G401.6 (cell line): Measurements from ENCODE around the gene KNG1.
"Not testable (repeated sequence)": the region's sequence is repeated elsewhere in the genome, so short reads cannot be mapped to it uniquely, and the experiment has no call there.

Source experiments
- FAIRE-seq: peaks from 2 replicates; lab custom pipeline; 2012; peaks lifted over from hg19 to GRCh38; lab: Jason Lieb, UNC

Gene KNG1

DNA sequence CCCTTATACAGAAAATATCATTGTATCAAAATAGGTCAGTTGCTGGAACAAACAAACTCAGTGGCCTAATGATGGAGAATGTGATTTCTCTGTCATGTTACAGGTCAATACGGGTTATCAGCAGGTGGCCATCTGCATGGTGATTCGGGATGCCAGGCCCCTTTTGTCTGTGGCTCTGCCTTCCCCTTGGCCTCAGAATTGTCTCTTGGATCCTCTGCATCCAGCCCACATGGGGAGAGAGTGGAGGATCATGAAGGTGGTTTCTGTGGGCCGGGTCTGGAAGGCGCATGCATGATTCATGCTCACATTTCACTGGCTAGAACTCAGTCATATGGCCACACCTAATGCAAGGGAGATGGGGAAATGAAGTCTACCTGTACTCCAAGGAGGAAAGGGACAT lies 6.5 kb upstream of the KNG1 start:
- FAIRE-seq = not testable (repeated sequence)

DNA sequence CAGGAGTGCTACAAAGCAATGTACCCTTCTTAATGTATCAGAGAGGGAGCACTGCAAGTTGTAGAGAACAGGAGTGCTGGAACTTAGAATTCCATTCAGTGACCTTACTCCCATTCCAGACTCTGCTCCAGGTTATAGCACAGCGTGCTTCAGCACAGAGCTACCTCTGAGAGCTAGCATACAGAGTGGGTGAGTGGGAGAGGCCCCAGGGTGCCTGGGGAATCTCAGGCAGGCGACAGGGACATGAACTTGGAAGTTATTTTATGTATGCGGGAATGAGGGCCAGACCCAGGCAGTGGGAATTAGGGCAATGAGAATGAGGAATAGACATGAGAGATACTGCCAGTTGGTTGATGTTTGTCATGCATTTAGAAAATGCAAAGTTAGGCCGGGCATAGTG lies 3.7 kb upstream of the KNG1 start:
- FAIRE-seq = no peak

DNA sequence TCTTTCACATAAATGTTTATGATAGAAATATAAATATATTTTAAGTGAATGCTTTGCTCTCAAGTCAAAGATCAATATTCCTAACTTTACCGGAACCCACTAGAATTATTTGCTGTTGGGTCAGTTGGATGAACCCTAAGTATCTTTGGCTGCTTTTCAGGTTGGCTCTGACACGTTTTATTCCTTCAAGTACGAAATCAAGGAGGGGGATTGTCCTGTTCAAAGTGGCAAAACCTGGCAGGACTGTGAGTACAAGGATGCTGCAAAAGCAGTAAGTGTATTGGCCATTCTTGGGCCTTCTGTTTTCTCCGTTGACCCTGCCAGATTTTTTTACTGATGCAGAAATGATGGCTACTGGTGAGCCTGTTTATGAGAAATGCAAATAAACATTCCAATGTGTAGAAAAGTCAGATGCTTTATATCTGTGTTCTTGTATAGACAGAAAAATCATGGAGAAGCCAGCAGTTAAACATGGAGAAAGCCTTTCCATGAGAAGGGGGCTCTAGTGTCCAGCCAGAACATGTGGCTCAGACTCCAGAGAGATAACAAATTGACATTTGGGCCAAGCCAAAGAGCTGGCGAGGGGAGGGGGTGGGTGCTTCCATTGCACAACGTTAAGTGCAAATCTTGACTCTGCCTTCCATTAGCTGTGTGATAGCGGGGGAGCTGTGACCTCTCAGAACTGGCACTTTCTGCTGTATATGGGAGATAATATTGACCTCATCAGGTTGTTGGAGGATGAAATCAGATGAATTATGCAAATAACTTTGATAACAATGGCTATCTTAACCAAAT lies 3.0 kb downstream of the KNG1 start:
- no peak for FAIRE-seq

DNA sequence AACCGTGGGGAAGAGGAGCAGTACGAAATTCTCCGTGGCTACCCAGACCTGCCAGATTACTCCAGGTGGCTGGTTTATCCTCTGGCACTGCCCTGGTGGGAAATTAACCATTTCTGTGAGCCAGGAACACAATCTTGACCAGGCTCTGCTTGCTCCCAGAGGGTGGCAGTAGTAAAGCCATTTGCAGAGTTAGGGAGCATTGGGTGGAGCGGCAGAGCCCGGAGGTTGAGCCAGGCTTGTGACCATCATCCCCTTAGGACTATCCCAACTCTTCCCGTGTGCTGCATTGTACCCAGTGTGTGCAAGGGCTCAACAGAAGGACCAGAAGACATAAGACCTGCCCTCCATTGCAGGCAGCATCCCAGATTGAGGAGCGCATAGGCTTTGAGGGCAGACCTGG lies 5.3 kb downstream of the KNG1 start:
- FAIRE-seq = no peak

DNA sequence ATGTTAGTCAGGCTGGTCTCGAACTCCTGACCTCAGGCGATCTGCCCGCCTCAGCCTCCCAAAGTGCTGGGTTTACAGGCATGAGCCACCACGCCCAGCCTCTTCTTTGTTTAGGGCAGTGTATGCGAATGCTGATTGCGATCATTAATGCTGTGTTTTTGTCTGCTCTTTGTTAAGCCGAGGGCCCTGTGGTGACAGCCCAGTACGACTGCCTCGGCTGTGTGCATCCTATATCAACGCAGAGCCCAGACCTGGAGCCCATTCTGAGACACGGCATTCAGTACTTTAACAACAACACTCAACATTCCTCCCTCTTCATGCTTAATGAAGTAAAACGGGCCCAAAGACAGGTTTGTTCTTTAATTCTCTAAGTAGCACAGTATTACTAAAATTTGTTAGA lies 7.8 kb downstream of the KNG1 start:
- FAIRE-seq = no peak

DNA sequence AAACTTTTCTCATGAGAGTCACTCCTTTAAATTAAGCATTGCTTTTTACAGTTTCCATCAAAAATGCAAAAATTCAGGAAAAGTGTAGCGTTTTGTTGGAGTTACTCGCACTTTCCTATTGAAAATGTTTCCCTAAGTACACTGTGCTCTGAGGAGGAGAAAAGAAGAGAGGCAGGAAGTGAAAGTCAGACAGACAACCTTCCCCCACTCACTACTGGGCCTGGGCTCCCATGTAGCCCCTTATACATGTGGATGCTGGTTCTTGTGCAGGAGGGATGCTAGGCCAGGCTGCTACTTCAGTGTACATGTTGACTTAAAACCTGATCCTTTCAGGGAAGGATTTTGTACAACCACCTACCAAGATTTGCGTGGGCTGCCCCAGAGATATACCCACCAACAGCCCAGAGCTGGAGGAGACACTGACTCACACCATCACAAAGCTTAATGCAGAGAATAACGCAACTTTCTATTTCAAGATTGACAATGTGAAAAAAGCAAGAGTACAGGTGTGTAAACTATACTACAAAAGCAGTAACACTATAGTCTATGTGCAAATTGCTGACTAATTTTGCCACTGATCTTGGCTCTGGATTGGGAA lies 15.1 kb downstream of the KNG1 start:
- no peak for FAIRE-seq

DNA sequence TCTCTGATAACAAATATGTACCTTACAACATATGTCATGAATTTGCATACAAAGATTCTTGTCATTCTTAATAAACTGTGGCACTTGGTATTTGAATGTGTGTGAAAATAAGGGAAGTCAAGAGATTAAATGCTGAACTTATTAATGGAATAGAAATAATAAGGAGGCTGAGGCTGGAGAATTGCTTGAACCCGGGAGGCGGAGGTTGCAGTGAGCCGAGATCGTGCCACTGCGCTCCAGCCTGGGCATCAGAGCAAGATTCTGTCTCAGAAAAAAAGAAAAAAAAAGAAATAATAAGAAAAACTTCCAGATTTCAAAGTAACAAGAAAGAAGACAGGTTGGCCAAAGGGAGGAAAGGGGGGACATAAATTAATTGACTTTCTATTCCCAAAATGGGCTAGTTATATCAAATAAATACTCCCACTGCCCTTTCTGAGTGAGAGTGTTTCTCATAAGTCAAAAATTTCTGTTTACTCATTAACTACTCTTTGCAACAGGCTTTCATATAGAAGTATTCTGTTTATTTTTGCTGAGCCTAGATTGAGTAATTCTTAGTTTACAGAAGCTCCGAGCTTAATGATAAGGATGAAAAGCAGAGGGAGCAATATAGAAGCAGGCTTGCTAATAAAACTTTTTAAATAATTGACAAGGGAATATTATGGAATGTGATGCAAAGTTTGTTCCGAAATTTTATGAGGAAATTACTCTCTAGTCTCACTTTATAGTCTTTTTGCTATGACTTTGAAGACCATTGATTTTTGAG lies 25.6 kb downstream of the KNG1 start:
- no peak for FAIRE-seq

DNA sequence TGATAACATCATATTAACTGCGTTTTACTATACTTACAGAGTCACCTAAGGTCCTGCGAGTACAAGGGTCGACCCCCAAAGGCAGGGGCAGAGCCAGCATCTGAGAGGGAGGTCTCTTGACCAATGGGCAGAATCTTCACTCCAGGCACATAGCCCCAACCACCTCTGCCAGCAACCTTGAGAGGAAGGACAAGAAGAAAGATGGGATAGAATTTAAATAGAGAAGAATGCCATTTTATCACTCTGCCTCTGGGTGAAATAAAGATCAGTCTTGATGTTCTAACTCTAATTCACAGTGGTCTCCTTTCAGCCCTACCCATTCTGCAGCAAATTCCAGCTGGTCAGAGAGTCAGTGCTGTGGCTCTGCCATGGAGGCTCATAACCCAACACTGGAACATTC lies 26.5 kb downstream of the KNG1 start:
- FAIRE-seq = no peak

DNA sequence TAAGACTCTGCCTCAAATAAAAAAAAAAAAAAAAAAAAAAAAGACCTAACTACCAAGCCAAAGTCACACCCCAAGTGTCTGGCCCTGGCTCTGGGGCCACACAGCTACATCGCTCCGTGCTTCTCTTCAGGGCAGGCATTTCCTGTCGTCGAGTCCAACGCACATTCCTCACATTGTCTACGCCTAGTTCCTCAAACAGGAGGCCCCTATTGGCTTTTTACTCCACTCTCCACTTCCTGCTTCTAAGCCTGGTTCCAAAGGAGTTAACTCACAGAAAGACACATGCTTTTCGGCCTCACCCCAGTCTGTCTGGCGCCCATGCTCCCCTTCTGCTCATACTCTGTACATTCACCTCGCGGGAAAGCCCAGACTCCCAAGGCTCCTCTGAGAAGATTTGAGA lies 28.8 kb downstream of the KNG1 start:
- FAIRE-seq = no peak

DNA sequence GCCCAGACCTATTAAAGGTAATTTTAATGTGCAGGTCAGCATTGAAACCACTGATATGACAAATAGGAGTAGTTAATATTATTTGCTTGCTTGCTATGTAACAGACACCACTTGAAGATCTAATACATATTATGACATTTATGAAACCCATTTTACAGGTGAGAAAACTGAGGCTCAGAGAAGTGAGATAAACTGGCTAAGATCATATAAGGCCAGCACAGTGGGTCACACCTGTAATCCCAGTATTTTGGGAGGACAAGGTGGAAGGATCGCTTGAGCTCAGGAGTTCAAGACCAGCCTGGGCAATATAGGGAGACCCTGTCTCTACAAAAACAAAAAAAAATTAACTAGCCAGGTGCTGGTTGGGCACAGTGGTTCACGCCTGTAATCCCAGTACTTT lies 33.2 kb downstream of the KNG1 start:
- no peak for FAIRE-seq

DNA sequence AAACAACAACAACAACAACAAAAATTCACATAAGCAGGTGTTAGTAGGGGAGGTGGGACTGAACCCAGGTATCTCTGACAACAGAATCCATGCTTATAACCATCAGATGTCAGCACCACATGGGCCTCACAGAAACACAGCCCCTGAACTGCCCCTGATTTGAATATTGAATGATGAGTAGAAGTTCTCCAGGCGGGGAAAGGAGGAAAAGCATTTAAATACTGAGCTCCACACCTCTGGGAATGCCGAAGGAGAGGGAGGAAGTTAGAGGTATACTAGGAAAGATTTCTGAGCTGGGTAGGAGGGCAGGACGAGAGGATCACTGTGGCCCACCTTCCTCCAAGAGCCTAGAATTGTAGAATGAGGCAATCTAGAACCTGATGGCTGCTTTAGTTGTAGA lies 34.3 kb downstream of the KNG1 start:
- no peak for FAIRE-seq

DNA sequence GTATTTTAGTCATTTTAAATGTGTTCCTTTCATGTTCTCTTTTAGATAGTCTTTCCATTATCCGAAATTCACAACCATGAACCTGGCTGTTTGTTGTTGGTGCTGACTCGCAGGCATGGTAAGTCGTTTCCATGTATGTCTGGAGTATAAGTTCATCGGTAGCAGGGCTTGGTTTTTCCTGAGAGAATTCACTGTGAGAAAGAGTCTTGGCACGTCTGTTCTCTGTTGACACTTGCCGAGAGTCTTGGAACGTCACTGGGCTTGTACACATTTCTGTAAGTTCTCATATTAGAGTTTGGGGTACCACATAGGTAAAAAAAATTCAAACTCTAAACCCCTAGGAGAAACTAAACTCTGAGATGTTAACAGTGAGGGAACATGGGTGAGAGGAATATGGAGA lies 36.8 kb downstream of the KNG1 start:
- FAIRE-seq = no peak

DNA sequence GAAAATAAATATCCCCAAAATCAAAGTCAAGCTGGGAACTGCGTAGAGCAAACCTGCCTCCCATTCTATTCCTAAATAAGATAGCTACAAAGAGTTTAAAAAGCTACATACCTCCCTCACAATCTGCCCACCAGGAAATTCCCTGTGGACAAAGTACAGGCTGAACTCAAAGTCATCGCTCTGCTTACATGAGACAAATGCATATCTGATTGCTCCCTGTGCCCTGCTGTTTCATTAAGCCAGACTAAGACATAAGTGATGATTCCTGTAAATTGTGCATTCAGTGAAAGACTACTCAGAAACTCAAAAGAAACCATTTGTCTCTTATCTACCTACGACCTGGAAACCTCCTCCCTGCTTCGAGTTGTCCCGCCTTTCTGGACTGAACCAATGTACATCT lies 37.7 kb downstream of the KNG1 start:
- FAIRE-seq = no peak

DNA sequence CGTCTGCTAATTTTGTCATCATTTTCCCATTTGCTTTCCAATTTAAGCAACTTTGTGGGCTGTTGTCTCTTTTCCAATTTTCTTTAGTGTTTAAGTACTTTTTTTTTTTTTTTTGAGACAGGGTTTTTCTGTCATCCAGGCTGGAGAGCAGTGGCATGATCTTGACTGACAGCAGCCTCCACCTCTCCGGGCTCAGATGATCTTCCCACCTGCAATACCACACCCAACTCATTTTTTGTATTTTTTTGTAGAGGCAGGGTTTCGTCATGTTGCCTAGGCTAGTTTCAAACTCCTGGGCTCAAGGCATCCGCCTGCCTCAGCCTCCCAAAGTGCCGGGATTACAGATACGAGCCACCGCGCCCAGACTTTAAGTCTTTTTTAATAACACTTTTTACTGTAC lies 40.1 kb downstream of the KNG1 start:
- no peak for FAIRE-seq

DNA sequence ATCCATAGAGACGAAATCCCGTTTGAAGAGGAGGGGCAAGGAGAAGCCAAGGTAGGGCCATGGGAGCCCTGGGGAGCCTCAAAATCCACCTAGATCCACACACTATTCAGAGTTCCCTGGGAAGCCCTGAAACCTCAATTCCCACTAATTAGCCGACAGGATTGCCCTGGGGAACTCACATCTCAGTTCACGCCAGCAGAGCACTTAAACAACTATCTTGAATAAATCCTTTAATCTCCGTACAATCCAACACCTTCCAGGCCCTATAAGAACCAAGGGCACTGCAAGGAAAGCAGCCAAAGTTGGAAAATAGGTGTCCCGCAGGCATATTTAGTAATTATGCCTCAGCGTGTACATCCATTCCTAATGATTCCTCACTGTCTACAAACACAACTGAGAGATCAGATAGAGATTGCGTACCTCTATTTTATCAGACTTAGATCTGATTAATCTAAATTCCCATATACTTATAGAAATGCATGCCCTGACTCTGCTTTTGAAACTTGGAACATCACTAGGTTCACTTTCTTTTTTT lies 40.6 kb downstream of the KNG1 start:
- FAIRE-seq = no peak

DNA sequence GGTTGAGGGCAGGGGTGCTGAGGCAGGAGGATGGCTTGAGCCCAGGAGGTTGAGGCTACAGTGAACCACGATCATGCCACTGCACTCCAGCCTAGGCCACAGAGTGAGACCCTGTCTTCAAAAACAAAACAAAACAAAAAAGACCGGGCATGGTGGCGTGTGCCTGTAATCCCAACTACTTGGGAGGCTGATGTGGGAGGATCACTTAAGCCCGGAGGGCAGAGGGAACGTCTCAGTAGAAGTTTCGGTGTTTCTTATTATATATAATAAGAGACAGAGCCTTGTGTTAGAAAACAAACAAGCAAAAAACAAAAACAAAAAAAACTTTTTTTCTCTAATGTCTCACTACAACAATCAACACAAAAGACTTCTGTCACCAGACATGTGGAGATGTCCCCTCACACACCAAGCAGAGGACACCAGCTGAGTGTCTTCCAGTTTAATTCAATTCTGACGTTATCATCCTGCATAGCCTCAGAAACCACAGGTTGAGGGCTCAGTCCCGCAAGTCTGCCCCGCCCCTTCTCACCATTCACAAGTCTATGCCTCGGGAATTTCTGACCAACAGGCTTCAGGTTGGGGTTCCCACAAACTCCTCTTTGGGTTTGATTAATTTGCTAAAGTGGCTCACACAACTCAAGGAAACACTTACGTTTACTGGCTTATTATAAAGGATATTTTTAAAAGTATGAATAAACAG lies 42.2 kb downstream of the KNG1 start:
- FAIRE-seq = no peak

DNA sequence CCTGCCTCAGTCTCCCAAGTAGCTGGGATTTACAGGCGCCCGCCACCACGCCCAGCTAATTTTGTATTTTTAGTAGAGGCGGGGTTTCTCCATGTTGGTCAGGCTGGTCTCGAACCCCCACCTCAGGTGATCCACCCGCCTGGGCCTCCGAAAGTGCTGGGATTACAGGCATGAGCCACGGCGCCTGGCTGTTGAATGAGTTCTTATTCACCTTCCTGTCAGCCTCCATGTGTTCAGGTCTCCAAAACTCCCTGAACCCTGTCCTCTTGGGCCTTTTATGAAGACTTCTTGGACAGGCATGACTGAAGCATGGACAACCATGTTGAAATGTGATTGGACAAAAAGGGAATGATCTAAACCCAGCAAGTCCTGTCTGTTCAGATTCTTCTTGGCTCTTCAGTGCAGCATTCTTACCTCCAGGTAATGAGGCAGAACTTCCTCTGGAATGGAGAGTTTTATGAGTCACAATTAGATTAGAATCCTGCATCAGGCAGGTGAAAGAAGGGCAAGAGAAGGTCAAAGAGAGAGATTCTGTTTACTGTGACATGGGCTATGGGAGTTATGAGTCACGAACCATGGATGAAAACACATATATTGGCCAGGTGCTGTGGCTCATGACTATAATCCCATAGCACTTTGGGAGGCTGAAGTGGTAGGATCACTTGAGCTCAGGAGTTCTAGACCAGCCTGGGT lies 43.1 kb downstream of the KNG1 start:
- FAIRE-seq = no peak

DNA sequence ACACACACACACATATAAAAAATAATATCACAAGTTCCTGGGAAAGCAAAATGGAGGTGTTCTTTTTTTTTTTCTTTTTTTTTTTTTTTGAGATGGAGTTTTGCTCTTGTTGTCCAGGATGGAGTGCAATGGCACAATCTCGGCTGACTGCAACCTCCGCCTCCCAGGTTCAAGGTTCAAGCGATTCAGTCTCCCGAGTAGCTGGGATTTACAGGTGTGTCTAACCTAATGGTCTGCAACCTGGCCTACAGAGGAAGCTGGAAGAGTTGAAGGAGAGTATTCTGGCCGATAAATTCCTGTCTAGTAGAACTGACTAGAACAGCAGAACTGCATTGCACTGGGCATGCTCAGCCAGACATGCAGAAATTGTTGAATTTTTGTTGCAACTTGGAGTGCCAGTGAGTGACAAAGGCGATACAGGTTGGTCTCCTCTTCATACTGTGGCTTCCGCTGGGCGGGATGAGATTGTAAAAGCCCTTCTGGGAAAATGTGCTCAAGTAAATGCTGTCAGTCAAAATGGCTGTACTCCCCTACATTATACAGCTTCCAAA lies 43.8 kb downstream of the KNG1 start:
- FAIRE-seq = no peak

DNA sequence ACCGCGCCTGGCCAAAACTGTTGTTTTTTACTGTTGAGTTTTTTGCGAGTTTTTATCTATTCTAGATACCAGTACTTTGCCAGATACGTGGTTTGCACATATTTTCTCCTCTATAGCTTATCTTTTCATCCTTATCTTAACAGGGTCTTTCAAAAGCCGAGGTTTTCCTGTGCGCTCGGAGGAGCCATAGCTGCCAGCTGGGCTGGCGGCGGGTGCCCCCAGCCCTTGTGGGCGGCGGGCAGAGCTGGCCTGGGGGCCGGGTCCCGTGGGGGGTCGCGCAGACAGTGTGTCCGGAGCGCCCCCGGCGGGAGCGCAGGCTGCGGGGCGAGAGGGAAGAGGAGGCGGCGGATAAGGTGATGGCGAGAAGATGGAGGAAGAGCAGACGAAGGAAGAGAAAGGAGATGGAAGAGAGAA lies 55.1 kb downstream of the KNG1 start:
- FAIRE-seq = no peak

DNA sequence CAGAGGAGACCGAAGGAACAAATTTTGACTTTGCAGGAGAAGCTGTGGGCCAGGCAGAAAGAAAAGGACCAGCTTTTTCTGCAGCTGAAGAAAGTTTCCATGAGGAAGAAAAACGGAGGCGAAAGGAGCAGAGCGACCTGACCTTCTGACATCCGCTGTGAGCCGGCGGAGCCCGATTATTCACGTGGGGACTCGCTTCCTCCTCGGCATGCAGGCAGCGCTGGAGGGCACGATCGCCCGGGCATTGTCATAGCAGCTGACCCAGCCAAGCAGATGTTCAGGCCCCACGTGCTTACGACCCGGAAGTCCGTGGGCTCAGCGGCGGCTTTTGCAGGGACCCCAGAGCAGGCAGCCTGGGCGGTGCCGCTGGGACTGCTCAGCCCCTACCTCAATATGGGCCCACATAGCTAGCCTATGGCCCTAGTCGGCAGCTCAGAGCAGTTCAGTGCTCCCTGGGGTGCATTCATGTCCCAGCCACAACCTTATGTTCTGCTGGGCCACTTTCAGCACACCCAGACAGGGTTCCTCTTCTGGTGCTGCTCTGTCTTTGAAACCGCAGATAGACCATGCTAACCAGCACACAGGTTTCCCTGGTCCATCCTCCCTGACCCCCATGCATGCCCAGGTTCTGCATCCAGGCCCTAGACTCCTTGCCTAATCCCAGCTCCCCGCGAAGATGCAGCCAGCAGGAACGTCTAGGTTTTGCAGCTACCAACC lies 55.7 kb downstream of the KNG1 start:
- no peak for FAIRE-seq

DNA sequence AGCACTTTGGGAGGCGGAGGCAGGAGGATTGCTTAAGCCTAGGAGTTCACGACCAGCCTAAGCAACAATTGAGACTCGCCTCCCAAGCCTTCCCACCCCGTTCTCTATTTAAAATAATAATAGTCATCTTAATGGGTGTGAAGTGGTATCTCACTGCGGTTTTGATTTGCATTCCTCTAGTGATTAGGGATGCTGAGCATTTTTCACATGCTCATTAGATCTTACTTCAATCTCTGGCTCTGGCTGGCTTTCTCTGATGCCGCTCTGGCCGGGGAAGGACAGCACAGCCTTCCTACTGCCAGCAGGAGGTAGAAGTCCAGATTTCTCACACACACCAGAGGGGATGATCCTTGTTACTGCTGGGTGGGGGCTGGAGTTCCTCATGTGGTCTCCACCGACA lies 58.8 kb downstream of the KNG1 start:
- no peak for FAIRE-seq
